Esophagus squamous epithelium (tissue), 4 donors: ENCODE measurements around the gene CCDC182.

Experiments
- POLR2A ChIP-seq, 4 donors: fragments of 450-650 bp; IDR thresholded peaks; one replicate each; pipeline ENCODE4 v1.6.1; 2017; ENCODE audit warnings: antibody characterized with exemption in 4 of 4, mild to moderate bottlenecking in 4 of 4, moderate library complexity in 3 of 4
- TF ChIP-seq, protein P1 (sequence below), 6 experiments: fragments of 450-650 bp in 4 of 6; fragments of 200-600 bp in 2 of 6; sonication (generic) in 2 of 6; IDR thresholded peaks; one replicate each; pipeline ENCODE4 v1.5.1; 2016 to 2019; ENCODE audit warnings: antibody characterized with exemption in 6 of 6, mild to moderate bottlenecking in 4 of 6, moderate library complexity in 4 of 6

DNA sequence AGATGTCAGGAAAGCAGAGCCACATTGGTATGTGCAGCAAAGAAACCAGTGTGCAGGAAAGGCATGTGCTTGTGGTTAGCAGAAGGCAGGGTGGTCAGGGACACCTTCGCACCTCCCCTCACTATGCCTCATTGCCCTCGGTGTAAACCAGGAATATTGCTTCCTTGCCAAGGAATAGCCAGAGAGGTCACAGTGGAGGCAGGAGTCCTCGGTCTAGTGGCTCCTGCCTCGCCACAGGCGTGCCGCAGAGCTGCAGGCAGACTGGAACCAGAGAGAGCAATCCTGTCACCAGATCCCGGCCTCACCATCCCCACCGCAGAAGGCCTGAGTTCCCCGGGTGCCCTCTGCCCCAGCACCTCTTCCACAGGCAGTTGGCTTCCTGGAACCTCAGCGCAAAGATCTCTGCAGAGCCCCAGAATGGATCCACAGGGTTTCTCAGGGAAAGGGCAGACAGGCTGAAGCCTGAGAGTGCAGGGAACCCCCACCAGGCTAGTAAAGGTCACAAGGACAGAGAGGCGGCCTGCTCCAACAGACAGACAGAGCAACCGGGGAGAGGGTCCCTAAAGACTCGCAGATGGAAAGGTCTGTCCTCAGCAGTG is 21.6 kb downstream of the CCDC182 start:
- TF ChIP-seq, protein P1, sequence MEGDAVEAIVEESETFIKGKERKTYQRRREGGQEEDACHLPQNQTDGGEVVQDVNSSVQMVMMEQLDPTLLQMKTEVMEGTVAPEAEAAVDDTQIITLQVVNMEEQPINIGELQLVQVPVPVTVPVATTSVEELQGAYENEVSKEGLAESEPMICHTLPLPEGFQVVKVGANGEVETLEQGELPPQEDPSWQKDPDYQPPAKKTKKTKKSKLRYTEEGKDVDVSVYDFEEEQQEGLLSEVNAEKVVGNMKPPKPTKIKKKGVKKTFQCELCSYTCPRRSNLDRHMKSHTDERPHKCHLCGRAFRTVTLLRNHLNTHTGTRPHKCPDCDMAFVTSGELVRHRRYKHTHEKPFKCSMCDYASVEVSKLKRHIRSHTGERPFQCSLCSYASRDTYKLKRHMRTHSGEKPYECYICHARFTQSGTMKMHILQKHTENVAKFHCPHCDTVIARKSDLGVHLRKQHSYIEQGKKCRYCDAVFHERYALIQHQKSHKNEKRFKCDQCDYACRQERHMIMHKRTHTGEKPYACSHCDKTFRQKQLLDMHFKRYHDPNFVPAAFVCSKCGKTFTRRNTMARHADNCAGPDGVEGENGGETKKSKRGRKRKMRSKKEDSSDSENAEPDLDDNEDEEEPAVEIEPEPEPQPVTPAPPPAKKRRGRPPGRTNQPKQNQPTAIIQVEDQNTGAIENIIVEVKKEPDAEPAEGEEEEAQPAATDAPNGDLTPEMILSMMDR (IDR thresholded peaks at IDR 0.05): no peak
- no peak for TF ChIP-seq POLR2A (IDR thresholded peaks at IDR 0.05)
